Activated CD4-positive, alpha-beta memory T cell treated with anti-CD3 and anti-CD28 coated beads for 36 hours (primary cell): ENCODE measurements around the gene ZNF440. TPM values are rescaled to one million over a fixed set of nuclear protein-coding genes. Genes with fewer than 3 reads are reported as not detected.
"Not testable (repeated sequence)": the region's sequence is repeated elsewhere in the genome, so short reads cannot be mapped to it uniquely, and the experiment has no call there.

Source experiments
- CTCF ChIA-PET: fragments of 350-600 bp; sonication (Branson Sonifier 250); formaldehyde crosslinking; loops from one replicate; lab custom pipeline; 2021; ENCODE audit warnings: antibody characterized with exemption, inconsistent platforms; lab: Charles Lee
- POLR2A ChIA-PET: fragments of 350-600 bp; sonication (Branson Sonifier 250); formaldehyde crosslinking; loops from one replicate; lab custom pipeline; 2021; ENCODE audit warnings: antibody characterized with exemption; lab: Charles Lee
- DNase-seq: peaks from one replicate; pipeline ENCODE4 v3.0.0-alpha.2; 2020
- H3K27ac Mint-ChIP-seq: one replicate; pipeline ENCODE4 v1.8.0; 2021; ENCODE audit warnings: mixed read lengths
- H3K27me3 Mint-ChIP-seq: one replicate; pipeline ENCODE4 v1.8.0; 2021; ENCODE audit warnings: mixed read lengths
- H3K36me3 Mint-ChIP-seq: one replicate; pipeline ENCODE4 v1.8.0; 2021; ENCODE audit warnings: mixed read lengths
- H3K4me1 Mint-ChIP-seq: one replicate; pipeline ENCODE4 v1.8.0; 2021; ENCODE audit warnings: low read depth, mixed read lengths
- H3K4me3 Mint-ChIP-seq: one replicate; pipeline ENCODE4 v1.8.0; 2021; ENCODE audit warnings: mild to moderate bottlenecking, mixed read lengths
- H3K9me3 Mint-ChIP-seq: one replicate; pipeline ENCODE4 v1.8.0; 2021; ENCODE audit warnings: mixed read lengths
- intact Hi-C: fragments of 100-400 bp; cut with micrococcal nuclease; formaldehyde crosslinking; loops from one replicate; pipeline ENCODE4 v1.15.1; 2023
- total RNA-seq, 2 experiments: library from RNA; stranded (reverse); gene quantifications; one replicate each; pipeline ENCODE4 v1.2.3, GENCODE V29; 2021

Gene ZNF440
- total RNA-seq, 2 experiments from 2014 or later = 5.7 to 6.4 TPM

DNA sequence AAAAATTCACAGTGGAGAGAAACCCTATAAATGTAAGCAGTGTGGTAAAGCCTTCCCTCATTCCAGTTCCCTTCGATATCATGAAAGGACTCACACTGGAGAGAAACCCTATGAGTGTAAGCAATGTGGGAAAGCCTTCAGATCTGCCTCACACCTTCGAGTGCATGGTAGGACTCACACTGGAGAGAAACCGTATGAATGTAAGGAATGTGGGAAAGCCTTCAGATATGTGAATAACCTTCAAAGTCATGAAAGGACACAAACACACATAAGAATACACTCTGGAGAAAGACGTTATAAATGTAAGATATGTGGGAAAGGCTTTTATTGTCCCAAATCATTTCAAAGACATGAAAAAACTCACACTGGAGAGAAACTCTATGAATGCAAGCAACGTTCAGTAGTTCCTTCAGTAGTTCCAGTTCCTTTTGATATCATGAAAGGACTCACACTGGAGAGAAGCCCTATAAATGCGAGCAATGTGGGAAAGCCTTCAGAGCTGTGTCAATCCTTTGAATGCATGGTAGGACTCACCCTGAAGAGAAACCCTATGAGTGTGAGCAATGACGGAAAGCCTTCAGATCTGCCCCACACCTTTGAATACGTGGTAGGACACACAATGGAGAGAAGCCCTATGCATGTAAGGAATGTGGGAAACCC lies 18.3 kb downstream of the ZNF440 start:
- ChIA-PET POLR2A (no interaction called here), CTCF (no interaction called here)
- intact Hi-C loops = no loop called here
- no peak overlapping the region for H3K4me3 Mint-ChIP-seq
- no peak overlapping the region for H3K27ac Mint-ChIP-seq
- no peak for DNase-seq
- no peaks in the 10 kb centered on the region for H3K27me3 Mint-ChIP-seq
- H3K9me3 Mint-ChIP-seq = peaks cover 83% of the 10 kb centered on the region
- H3K4me1 Mint-ChIP-seq = no peaks in the 10 kb centered on the region
- H3K36me3 Mint-ChIP-seq = peaks cover 70% of the 10 kb centered on the region

- intact Hi-C loops = no loop called here
- H3K4me3 Mint-ChIP-seq = no peak overlapping the region
- H3K27ac Mint-ChIP-seq = no peak overlapping the region
- ChIA-PET POLR2A (no interaction called here), CTCF (no interaction called here)
- H3K27me3 Mint-ChIP-seq = no peaks in the 10 kb centered on the region
- peaks cover 74% of the 10 kb centered on the region for H3K9me3 Mint-ChIP-seq
- no peaks in the 10 kb centered on the region for H3K4me1 Mint-ChIP-seq
- peaks cover 58% of the 10 kb centered on the region for H3K36me3 Mint-ChIP-seq
- DNase-seq = no peak
These were observed 19.5 kb downstream of the ZNF440 start for GRCh38 chr19:11833541-11833940.

DNA sequence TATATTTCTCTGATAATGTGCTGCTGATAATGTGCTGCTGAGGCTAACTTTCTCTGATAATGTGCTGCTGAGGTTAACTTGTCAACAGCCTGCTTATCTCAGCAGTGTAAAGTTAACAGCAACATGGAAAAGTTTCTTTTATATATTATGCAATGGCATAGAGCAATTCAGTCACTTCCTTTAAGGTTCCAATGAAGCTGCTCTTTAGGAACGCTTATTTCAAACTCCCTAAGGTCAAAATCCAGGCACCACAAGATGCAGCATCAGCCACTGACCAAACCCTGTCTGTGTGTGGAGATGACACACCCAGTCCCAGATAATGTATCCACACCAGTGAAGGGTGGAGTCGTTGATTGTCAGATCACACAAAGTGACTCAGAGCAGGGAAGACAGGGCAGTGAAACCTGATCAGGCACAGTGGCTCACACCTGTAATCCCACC lies 21.6 kb downstream of the ZNF440 start:
- peaks cover 70% of the 10 kb centered on the region for H3K9me3 Mint-ChIP-seq

GRCh38 chr19:11843722-11844121 lies 29.6 kb downstream of the ZNF440 start:
- Mint-ChIP-seq H3K9me3 (peaks cover 21% of the 10 kb centered on the region), H3K4me1 (peaks cover 10% of the 10 kb centered on the region), H3K27me3 (no peaks in the 10 kb centered on the region), H3K4me3 (no peak overlapping the region), H3K36me3 (peaks cover 4% of the 10 kb centered on the region), H3K27ac (no peak overlapping the region)
- no peak for DNase-seq
- intact Hi-C loops = no loop called here
- POLR2A ChIA-PET = no interaction called here
- CTCF ChIA-PET = no interaction called here

More for the DNA sequence above, 21.6 kb downstream of the ZNF440 start:
- CTCF ChIA-PET, POLR2A ChIA-PET, H3K4me3 Mint-ChIP-seq, DNase-seq, H3K27me3 Mint-ChIP-seq, H3K27ac Mint-ChIP-seq, H3K4me1 Mint-ChIP-seq, intact Hi-C loops: not testable (repeated sequence)
- peaks cover 42% of the 10 kb centered on the region for H3K36me3 Mint-ChIP-seq

- H3K27me3 Mint-ChIP-seq, POLR2A ChIA-PET, H3K4me3 Mint-ChIP-seq, DNase-seq, H3K27ac Mint-ChIP-seq: not testable (repeated sequence)
- intact Hi-C loops = loop anchor here (1.0 to 2.0 kb wide), 2 partner anchors 33 to 109 kb away; partner anchors contain the start of genes ZNF440 and ZNF823
- H3K4me1 Mint-ChIP-seq = peaks cover 20% of the 10 kb centered on the region
- CTCF ChIA-PET = interaction anchor here (1.4 kb wide), 1 partner anchor 116 kb away, joined by 3 read pairs; no protein-coding TSS in a partner anchor
- peaks cover 12% of the 10 kb centered on the region for H3K9me3 Mint-ChIP-seq
- peaks cover 15% of the 10 kb centered on the region for H3K36me3 Mint-ChIP-seq
These were observed 33.5 kb downstream of the ZNF440 start for GRCh38 chr19:11847615-11848014.

DNA sequence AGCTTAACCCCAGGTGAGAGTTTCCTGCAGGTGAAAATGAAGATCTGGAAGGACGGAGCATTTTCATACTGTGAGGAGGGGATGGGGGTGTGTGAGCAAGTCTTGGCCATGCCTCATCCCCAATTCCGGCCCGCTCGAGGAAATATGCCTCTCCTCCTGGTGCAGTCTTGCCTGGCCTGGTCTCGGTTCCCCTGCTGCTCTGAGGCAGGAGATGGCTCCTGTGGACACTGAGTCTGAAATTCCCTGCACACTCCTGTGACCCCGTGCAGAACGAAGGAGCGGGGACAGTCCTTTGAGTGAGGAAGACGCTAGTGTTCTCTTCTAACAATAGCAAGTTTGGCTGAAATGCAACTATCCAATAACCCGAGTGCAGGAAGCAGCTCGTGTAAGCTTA lies 34.1 kb downstream of the ZNF440 start:
- H3K36me3 Mint-ChIP-seq = peaks cover 16% of the 10 kb centered on the region
- no peaks in the 10 kb centered on the region for H3K27me3 Mint-ChIP-seq
- CTCF ChIA-PET = interaction anchor here (1.0 to 1.4 kb wide), 2 partner anchors 115 to 141 kb away, joined by 3 read pairs; no protein-coding TSS in a partner anchor
- intact Hi-C loops = loop anchor here (1.0 to 2.0 kb wide), 2 partner anchors 33 to 110 kb away; partner anchors contain the start of genes ZNF440 and ZNF823
- POLR2A ChIA-PET = interaction anchor here (0.6 kb wide), 1 partner anchor 81 kb away, joined by 3 read pairs; the partner anchor contains the start of gene ZNF441
- H3K27ac Mint-ChIP-seq = no peak overlapping the region
- peak overlapping the region; percentile 83 for H3K4me3 Mint-ChIP-seq
- peaks cover 11% of the 10 kb centered on the region for H3K9me3 Mint-ChIP-seq
- DNase-seq = no peak
- peaks cover 20% of the 10 kb centered on the region for H3K4me1 Mint-ChIP-seq

DNA sequence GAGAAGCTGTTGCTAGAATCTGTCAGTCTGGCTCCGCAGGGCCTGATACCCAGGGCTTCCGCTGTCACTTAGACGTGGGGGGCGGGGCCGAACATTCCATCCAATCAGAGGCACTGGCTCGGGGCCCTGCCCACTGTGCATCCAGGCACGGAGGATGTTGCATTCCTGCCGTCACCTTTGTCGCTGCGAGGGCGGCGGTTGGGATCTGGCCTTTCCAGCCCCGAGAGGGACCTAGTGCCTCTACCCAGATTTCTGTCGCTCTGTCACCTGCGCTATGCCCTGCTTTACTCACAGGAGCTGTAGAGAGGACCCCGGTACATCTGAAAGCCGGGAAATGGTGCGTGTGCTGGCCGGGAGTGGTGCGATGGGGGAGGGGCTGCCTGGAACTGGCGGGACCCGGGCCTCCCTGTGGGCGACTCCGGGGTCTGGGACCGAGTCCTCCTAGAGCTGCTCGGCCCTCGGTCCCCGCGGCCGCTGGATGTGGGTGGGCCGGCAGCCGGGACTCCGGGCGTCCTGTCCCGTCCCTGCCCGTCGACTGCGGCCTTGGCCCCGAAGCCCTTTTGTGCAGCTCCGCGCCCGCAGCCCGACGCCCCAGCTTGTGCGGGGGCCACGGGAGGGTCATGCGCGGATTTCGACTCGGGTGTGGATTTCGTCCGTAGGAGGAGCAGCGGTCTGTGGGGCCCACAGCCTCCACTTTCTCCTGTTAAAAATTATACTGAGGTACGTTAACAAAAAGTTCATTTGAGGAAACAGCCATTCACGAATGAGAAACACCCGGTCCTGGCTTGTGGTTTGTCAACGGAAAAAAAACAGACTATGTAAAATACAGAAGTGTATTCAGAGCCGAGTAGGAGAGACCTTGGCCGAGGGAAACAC lies 34.8 kb downstream of the ZNF440 start, which contains the start of gene ZNF439:
Gene ZNF439 (plus strand): TSS at position 133 of the 876 bp plus-strand sequence. CDS start 142 bp downstream, at position 275.
- CTCF ChIA-PET = interaction anchor here (1.0 to 1.4 kb wide), 2 partner anchors 115 to 140 kb away, joined by 3 read pairs; no protein-coding TSS in a partner anchor
- intact Hi-C loops = loop anchor here (1.0 to 2.0 kb wide), 2 partner anchors 34 to 111 kb away; partner anchors contain the start of genes ZNF440 and ZNF823
- Mint-ChIP-seq H3K36me3 (peaks cover 21% of the 10 kb centered on the region), H3K4me1 (peaks cover 17% of the 10 kb centered on the region), H3K9me3 (peaks cover 14% of the 10 kb centered on the region), H3K27ac (peak within 1 kb of the TSS; percentile 66), H3K27me3 (no peaks in the 10 kb centered on the region), H3K4me3 (peak within 1 kb of the TSS; percentile 83)
- POLR2A ChIA-PET = interaction anchor here (0.6 kb wide), 1 partner anchor 82 kb away, joined by 3 read pairs; the partner anchor contains the start of gene ZNF441
- peak; percentile 94 for DNase-seq

DNA sequence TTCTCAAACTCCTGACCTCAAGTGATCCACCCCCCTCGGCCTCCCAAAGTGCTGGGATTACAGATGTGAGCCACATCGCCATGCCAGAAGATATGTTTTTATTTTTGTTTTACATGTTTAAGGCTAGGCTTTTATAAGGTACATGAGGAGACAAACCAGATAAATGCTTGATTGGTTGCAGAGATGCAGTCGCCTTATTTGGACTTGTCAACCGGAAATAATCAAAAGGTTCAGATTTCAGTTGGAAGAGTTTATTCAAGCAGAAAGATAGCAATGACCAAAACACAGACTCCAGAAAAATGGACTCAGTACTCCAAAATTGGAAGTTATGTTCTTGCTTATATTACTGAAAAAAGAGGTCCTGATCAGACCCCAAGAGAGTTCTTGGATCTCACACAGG lies 36.2 kb downstream of the ZNF440 start:
- H3K27ac Mint-ChIP-seq, H3K4me3 Mint-ChIP-seq, H3K27me3 Mint-ChIP-seq, intact Hi-C loops, POLR2A ChIA-PET, CTCF ChIA-PET, DNase-seq: not testable (repeated sequence)
- Mint-ChIP-seq H3K4me1 (peaks cover 17% of the 10 kb centered on the region), H3K36me3 (peaks cover 27% of the 10 kb centered on the region), H3K9me3 (peaks cover 22% of the 10 kb centered on the region)

- ChIA-PET POLR2A (no interaction called here), CTCF (no interaction called here)
- DNase-seq = no peak
- Mint-ChIP-seq H3K27ac (no peak overlapping the region), H3K9me3 (peaks cover 50% of the 10 kb centered on the region), H3K4me3 (no peak overlapping the region), H3K4me1 (peaks cover 13% of the 10 kb centered on the region), H3K36me3 (peaks cover 45% of the 10 kb centered on the region), H3K27me3 (no peaks in the 10 kb centered on the region)
- intact Hi-C loops = no loop called here
These were observed 39.3 kb downstream of the ZNF440 start for GRCh38 chr19:11853358-11853757.

DNA sequence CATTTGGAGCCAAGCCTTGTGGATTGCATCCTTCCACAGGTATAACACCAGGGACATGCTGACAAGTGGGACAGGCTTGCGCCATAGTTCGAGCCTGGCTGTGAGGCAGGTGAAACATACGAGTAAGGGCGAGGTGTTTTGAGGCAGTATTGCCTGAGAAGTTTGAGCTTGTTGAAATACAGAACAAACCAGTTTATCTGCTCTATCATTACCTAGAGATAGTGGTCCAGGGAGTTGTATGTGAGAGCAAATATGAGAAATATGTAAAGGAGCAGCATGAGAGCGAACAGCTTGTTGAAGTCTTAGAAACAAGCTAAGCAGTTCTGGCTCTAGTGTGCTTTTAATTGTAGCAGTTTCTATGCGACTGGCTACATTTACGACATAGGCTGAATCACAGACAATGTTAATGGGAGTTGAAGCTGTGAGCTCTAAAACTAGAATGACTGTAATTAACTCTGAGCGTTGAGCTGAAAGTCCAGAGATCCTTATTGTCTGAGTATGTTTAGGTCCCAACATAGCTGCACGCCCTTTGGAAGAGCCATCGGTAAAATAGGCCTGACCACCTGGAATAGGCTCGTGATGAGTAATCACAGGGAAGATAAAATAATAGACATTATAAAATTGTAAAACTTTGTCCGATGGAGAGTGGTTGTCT lies 42.6 kb downstream of the ZNF440 start:
- Mint-ChIP-seq H3K4me1 (no peaks in the 10 kb centered on the region), H3K36me3 (peaks cover 51% of the 10 kb centered on the region), H3K27ac (no peak overlapping the region), H3K9me3 (peaks cover 77% of the 10 kb centered on the region), H3K27me3 (no peaks in the 10 kb centered on the region), H3K4me3 (no peak overlapping the region)
- no peak for DNase-seq
- intact Hi-C loops = no loop called here
- ChIA-PET CTCF (interaction anchor here (1.2 kb wide), 1 partner anchor 23 kb away, joined by 4 read pairs; no protein-coding TSS in a partner anchor), POLR2A (no interaction called here)

- Mint-ChIP-seq H3K27me3 (no peaks in the 10 kb centered on the region), H3K27ac (no peak overlapping the region), H3K9me3 (peaks cover 92% of the 10 kb centered on the region), H3K36me3 (peaks cover 67% of the 10 kb centered on the region), H3K4me3 (no peak overlapping the region), H3K4me1 (no peaks in the 10 kb centered on the region)
- DNase-seq = no peak
- CTCF ChIA-PET = no interaction called here
- POLR2A ChIA-PET = no interaction called here
- intact Hi-C loops = no loop called here
These were observed 46.6 kb downstream of the ZNF440 start for GRCh38 chr19:11860721-11861120.
